ENCODE results near the gene NPS. TPM values are rescaled to one million over a fixed set of nuclear protein-coding genes. Genes with fewer than 3 reads are reported as not detected.

Gene NPS
- total RNA-seq, 1 experiment from 2014 or later: not detected

- H3K4me2 ChIP-seq (ENCODE audit: low read depth, low read length, poor library complexity, severe bottlenecking): no peak overlapping the region
- H3K9ac ChIP-seq (ENCODE audit: low read length): no peak overlapping the region
- H3K36me3 ChIP-seq (ENCODE audit: insufficient read depth, low read length): no peaks in the 10 kb centered on the region
- no peak overlapping the region for H3K4me3 ChIP-seq (ENCODE audit: low read length)
- no peaks in the 10 kb centered on the region for H3K4me1 ChIP-seq (ENCODE audit: low read length)
- H3K27ac ChIP-seq (ENCODE audit: low read length): no peak overlapping the region
- H3K27me3 ChIP-seq (ENCODE audit: low read length): no peaks in the 10 kb centered on the region
- no peaks in the 10 kb centered on the region for H4K20me1 ChIP-seq (ENCODE audit: insufficient read depth, low read depth, low read length)
- no peaks in the 10 kb centered on the region for H3K79me2 ChIP-seq (ENCODE audit: low read length)
- no peak for DNase-seq
- H3K9me3 ChIP-seq (ENCODE audit: low read length): no peaks in the 10 kb centered on the region
- H3K9me2 ChIP-seq (replicated peaks; ENCODE audit: insufficient read depth, low read length): no peaks in the 10 kb centered on the region
- H2AFZ ChIP-seq (ENCODE audit: low read length): no peak overlapping the region
Observed at GRCh38 chr10:127577376-127578258, 28.5 kb downstream of the NPS start.

- Histone ChIP-seq H3K9me2 (replicated peaks; ENCODE audit: insufficient read depth, low read length) (no peaks in the 10 kb centered on the region), H3K9ac (ENCODE audit: low read length) (no peak overlapping the region), H3K27me3 (ENCODE audit: low read length) (no peaks in the 10 kb centered on the region), H4K20me1 (ENCODE audit: insufficient read depth, low read depth, low read length) (no peaks in the 10 kb centered on the region), H3K4me1 (ENCODE audit: low read length) (no peaks in the 10 kb centered on the region), H2AFZ (ENCODE audit: low read length) (no peak overlapping the region), H3K79me2 (ENCODE audit: low read length) (no peaks in the 10 kb centered on the region), H3K27ac (ENCODE audit: low read length) (no peak overlapping the region), H3K36me3 (ENCODE audit: insufficient read depth, low read length) (no peaks in the 10 kb centered on the region), H3K4me2 (ENCODE audit: low read depth, low read length, poor library complexity, severe bottlenecking) (no peak overlapping the region), H3K9me3 (ENCODE audit: low read length) (no peaks in the 10 kb centered on the region), H3K4me3 (ENCODE audit: low read length) (no peak overlapping the region)
- no peak for DNase-seq
Observed at GRCh38 chr10:127578259-127578960, 29.3 kb downstream of the NPS start.

GRCh38 chr10:127578961-127579305 is 29.8 kb downstream of the NPS start:
- H3K9ac ChIP-seq (ENCODE audit: low read length): no peak overlapping the region
- no peaks in the 10 kb centered on the region for H4K20me1 ChIP-seq (ENCODE audit: insufficient read depth, low read depth, low read length)
- no peak overlapping the region for H3K4me3 ChIP-seq (ENCODE audit: low read length)
- no peaks in the 10 kb centered on the region for H3K9me2 ChIP-seq (replicated peaks; ENCODE audit: insufficient read depth, low read length)
- no peaks in the 10 kb centered on the region for H3K27me3 ChIP-seq (ENCODE audit: low read length)
- H3K36me3 ChIP-seq (ENCODE audit: insufficient read depth, low read length): no peaks in the 10 kb centered on the region
- no peak overlapping the region for H2AFZ ChIP-seq (ENCODE audit: low read length)
- no peak overlapping the region for H3K27ac ChIP-seq (ENCODE audit: low read length)
- no peaks in the 10 kb centered on the region for H3K4me1 ChIP-seq (ENCODE audit: low read length)
- H3K4me2 ChIP-seq (ENCODE audit: low read depth, low read length, poor library complexity, severe bottlenecking): no peak overlapping the region
- H3K79me2 ChIP-seq (ENCODE audit: low read length): no peaks in the 10 kb centered on the region
- H3K9me3 ChIP-seq (ENCODE audit: low read length): no peaks in the 10 kb centered on the region
- no peak for DNase-seq

- no peak overlapping the region for H2AFZ ChIP-seq (ENCODE audit: low read length)
- H3K4me1 ChIP-seq (ENCODE audit: low read length): no peaks in the 10 kb centered on the region
- H3K79me2 ChIP-seq (ENCODE audit: low read length): no peaks in the 10 kb centered on the region
- no peak for DNase-seq
- H3K27me3 ChIP-seq (ENCODE audit: low read length): no peaks in the 10 kb centered on the region
- no peaks in the 10 kb centered on the region for H3K36me3 ChIP-seq (ENCODE audit: insufficient read depth, low read length)
- H3K9me2 ChIP-seq (replicated peaks; ENCODE audit: insufficient read depth, low read length): no peaks in the 10 kb centered on the region
- no peaks in the 10 kb centered on the region for H3K9me3 ChIP-seq (ENCODE audit: low read length)
- no peak overlapping the region for H3K27ac ChIP-seq (ENCODE audit: low read length)
- no peak overlapping the region for H3K4me3 ChIP-seq (ENCODE audit: low read length)
- no peak overlapping the region for H3K4me2 ChIP-seq (ENCODE audit: low read depth, low read length, poor library complexity, severe bottlenecking)
- no peak overlapping the region for H3K9ac ChIP-seq (ENCODE audit: low read length)
- H4K20me1 ChIP-seq (ENCODE audit: insufficient read depth, low read depth, low read length): no peaks in the 10 kb centered on the region
Observed at GRCh38 chr10:127579640-127580039, 30.5 kb downstream of the NPS start.

GRCh38 chr10:127580822-127581221 is 31.7 kb downstream of the NPS start:
- H3K9me3 ChIP-seq (ENCODE audit: low read length): 0 out of 2 replicates have a peak, but pooled peaks cover under 1% of the 10 kb centered on the region
- no peaks in the 10 kb centered on the region for H3K9me2 ChIP-seq (replicated peaks; ENCODE audit: insufficient read depth, low read length)
- H3K79me2 ChIP-seq (ENCODE audit: low read length): no peaks in the 10 kb centered on the region
- H4K20me1 ChIP-seq (ENCODE audit: insufficient read depth, low read depth, low read length): no peaks in the 10 kb centered on the region
- DNase-seq: no peak
- H2AFZ ChIP-seq (ENCODE audit: low read length): no peak overlapping the region
- H3K27me3 ChIP-seq (ENCODE audit: low read length): no peaks in the 10 kb centered on the region
- no peak overlapping the region for H3K4me3 ChIP-seq (ENCODE audit: low read length)
- no peak overlapping the region for H3K4me2 ChIP-seq (ENCODE audit: low read depth, low read length, poor library complexity, severe bottlenecking)
- H3K27ac ChIP-seq (ENCODE audit: low read length): no peak overlapping the region
- H3K9ac ChIP-seq (ENCODE audit: low read length): no peak overlapping the region
- H3K4me1 ChIP-seq (ENCODE audit: low read length): no peaks in the 10 kb centered on the region
- no peaks in the 10 kb centered on the region for H3K36me3 ChIP-seq (ENCODE audit: insufficient read depth, low read length)

- no peaks in the 10 kb centered on the region for H3K79me2 ChIP-seq (ENCODE audit: low read length)
- no peaks in the 10 kb centered on the region; the same call in 1 of the 2 replicates for H3K36me3 ChIP-seq (ENCODE audit: insufficient read depth, low read length)
- no peaks in the 10 kb centered on the region for H3K9me2 ChIP-seq (replicated peaks; ENCODE audit: insufficient read depth, low read length)
- no peaks in the 10 kb centered on the region for H4K20me1 ChIP-seq (ENCODE audit: insufficient read depth, low read depth, low read length)
- H3K4me1 ChIP-seq (ENCODE audit: low read length): no peaks in the 10 kb centered on the region
- H3K9me3 ChIP-seq (ENCODE audit: low read length): peaks cover 4% of the 10 kb centered on the region; the same call in 1 of the 2 replicates
- DNase-seq: no peak
- H3K9ac ChIP-seq (ENCODE audit: low read length): no peak overlapping the region
- H3K4me2 ChIP-seq (ENCODE audit: low read depth, low read length, poor library complexity, severe bottlenecking): no peak overlapping the region
- no peak overlapping the region for H3K4me3 ChIP-seq (ENCODE audit: low read length)
- no peaks in the 10 kb centered on the region for H3K27me3 ChIP-seq (ENCODE audit: low read length)
- no peak overlapping the region for H2AFZ ChIP-seq (ENCODE audit: low read length)
- no peak overlapping the region for H3K27ac ChIP-seq (ENCODE audit: low read length)
Observed at GRCh38 chr10:127585519-127586023, 36.5 kb downstream of the NPS start.

GRCh38 chr10:127587668-127588365 is 38.7 kb downstream of the NPS start:
- Histone ChIP-seq H3K9me2 (replicated peaks; ENCODE audit: insufficient read depth, low read length) (no peaks in the 10 kb centered on the region), H2AFZ (ENCODE audit: low read length) (no peak overlapping the region), H3K4me2 (ENCODE audit: low read depth, low read length, poor library complexity, severe bottlenecking) (no peak overlapping the region), H3K4me1 (ENCODE audit: low read length) (no peaks in the 10 kb centered on the region), H3K9me3 (ENCODE audit: low read length) (peaks cover 4% of the 10 kb centered on the region; the same call in 1 of the 2 replicates), H3K9ac (ENCODE audit: low read length) (no peak overlapping the region), H3K27me3 (ENCODE audit: low read length) (no peaks in the 10 kb centered on the region), H3K36me3 (ENCODE audit: insufficient read depth, low read length) (no peaks in the 10 kb centered on the region; the same call in 1 of the 2 replicates), H3K79me2 (ENCODE audit: low read length) (no peaks in the 10 kb centered on the region), H4K20me1 (ENCODE audit: insufficient read depth, low read depth, low read length) (no peaks in the 10 kb centered on the region), H3K27ac (ENCODE audit: low read length) (no peak overlapping the region), H3K4me3 (ENCODE audit: low read length) (no peak overlapping the region)
- DNase-seq: no peak

- Histone ChIP-seq H3K9me2 (replicated peaks; ENCODE audit: insufficient read depth, low read length) (no peaks in the 10 kb centered on the region), H3K36me3 (ENCODE audit: insufficient read depth, low read length) (no peaks in the 10 kb centered on the region), H3K4me1 (ENCODE audit: low read length) (no peaks in the 10 kb centered on the region), H3K79me2 (ENCODE audit: low read length) (no peaks in the 10 kb centered on the region), H4K20me1 (ENCODE audit: insufficient read depth, low read depth, low read length) (no peaks in the 10 kb centered on the region), H2AFZ (ENCODE audit: low read length) (no peak overlapping the region), H3K4me3 (ENCODE audit: low read length) (no peak overlapping the region), H3K27ac (ENCODE audit: low read length) (no peak overlapping the region), H3K9ac (ENCODE audit: low read length) (no peak overlapping the region), H3K27me3 (ENCODE audit: low read length) (no peaks in the 10 kb centered on the region), H3K4me2 (ENCODE audit: low read depth, low read length, poor library complexity, severe bottlenecking) (no peak overlapping the region), H3K9me3 (ENCODE audit: low read length) (no peaks in the 10 kb centered on the region)
- no peak for DNase-seq
Observed at GRCh38 chr10:127592586-127592985, 43.5 kb downstream of the NPS start.

All from Karpas-422 (cell line).